Testis (tissue), 3 donors: ENCODE data around the gene TNK2. TPM values are rescaled to one million over a fixed set of nuclear protein-coding genes. Genes with fewer than 3 reads are reported as not detected.

Experiments used
- DNase-seq: peaks from one replicate; pipeline ENCODE4 v3.0.0-alpha.2; 2019
- H3K27ac ChIP-seq, 2 donors: fragments of 200-600 bp; sonication (generic); one replicate each; pipeline ENCODE4 v1.5.1; 2019
- H3K27me3 ChIP-seq: fragments of 200-600 bp; sonication (generic); one replicate; pipeline ENCODE4 v1.5.1; 2019
- H3K36me3 ChIP-seq: fragments of 200-600 bp; sonication (generic); one replicate; pipeline ENCODE4 v1.5.1; 2017; ENCODE audit warnings: low read depth; ENCODE audit errors: missing control alignments
- H3K4me1 ChIP-seq: fragments of 200-600 bp; sonication (generic); one replicate; pipeline ENCODE4 v1.5.1; 2019
- H3K4me3 ChIP-seq, 2 donors: fragments of 200-600 bp; sonication (generic); one replicate each; pipeline ENCODE4 v1.5.1; 2017 to 2019
- H3K9me3 ChIP-seq: fragments of 200-600 bp; sonication (generic); one replicate; pipeline ENCODE4 v1.5.1; 2017
- POLR2A ChIP-seq: fragments of 450-650 bp; IDR thresholded peaks from one replicate; pipeline ENCODE4 v1.6.1; 2017; ENCODE audit warnings: antibody characterized with exemption, mild to moderate bottlenecking, moderate library complexity
- WGBS, 2 donors: methylation state at CpG; one replicate each; pipeline ENCODE4 v1.1.5; 2018; 5-methylcytosine and 5-hydroxymethylcytosine counted together
- intact Hi-C: fragments of 100-400 bp; cut with DNase I; formaldehyde crosslinking; loops from one replicate; pipeline ENCODE4 v1.15.1; 2023; ENCODE audit warnings: low total_unique reads
- polyA plus RNA-seq: library from polyadenylated mRNA; stranded (reverse); fragments of 350-450 nt; fragmentation: Illumina TruSeq; extraction: RNeasy Lipid Tissue Mini Kit (QIAGEN cat#74804); gene quantifications from one replicate; pipeline ENCODE4 v1.2.3, GENCODE V29; 2014; ENCODE audit warnings: low read depth, low replicate concordance; ENCODE audit not compliant: insufficient read depth
- total RNA-seq, 2 donors: library from RNA; depleted of rRNA; stranded (reverse); fragments of >200 nt; gene quantifications; one replicate each; pipeline ENCODE4 v1.2.3, GENCODE V29; 2016
- TF ChIP-seq, protein P1 (sequence below), 3 experiments: fragments of 450-650 bp in 2 of 3; fragments of 200-600 bp in 1 of 3; sonication (generic) in 1 of 3; IDR thresholded peaks; one replicate each; pipeline ENCODE4 v1.5.1; 2016 to 2019; ENCODE audit warnings: antibody characterized with exemption in 3 of 3, mild to moderate bottlenecking in 2 of 3, moderate library complexity in 1 of 3

Gene TNK2
- total and polyA plus RNA-seq, 3 donors from 2014 or later, result 43.9 to 71.6 (median 71.4) TPM

- WGBS, 2 donors, result 92 to 93% methylated on average over 18 to 29 of the region's 29 CpGs
Observed at GRCh38 chr3:195834675-195835583, 73.4 kb downstream of the TNK2 start.

GRCh38 chr3:195829897-195830254 is 78.5 kb downstream of the TNK2 start:
- Histone ChIP-seq H3K27ac (no peak overlapping the region), H3K4me3 (no peak overlapping the region), H3K27me3 (no peaks in the 10 kb centered on the region), H3K36me3 (no peaks in the 10 kb centered on the region), H3K9me3 (no peaks in the 10 kb centered on the region), H3K4me1 (no peaks in the 10 kb centered on the region)
- TF ChIP-seq POLR2A, result no peak
- TF ChIP-seq, protein P1, sequence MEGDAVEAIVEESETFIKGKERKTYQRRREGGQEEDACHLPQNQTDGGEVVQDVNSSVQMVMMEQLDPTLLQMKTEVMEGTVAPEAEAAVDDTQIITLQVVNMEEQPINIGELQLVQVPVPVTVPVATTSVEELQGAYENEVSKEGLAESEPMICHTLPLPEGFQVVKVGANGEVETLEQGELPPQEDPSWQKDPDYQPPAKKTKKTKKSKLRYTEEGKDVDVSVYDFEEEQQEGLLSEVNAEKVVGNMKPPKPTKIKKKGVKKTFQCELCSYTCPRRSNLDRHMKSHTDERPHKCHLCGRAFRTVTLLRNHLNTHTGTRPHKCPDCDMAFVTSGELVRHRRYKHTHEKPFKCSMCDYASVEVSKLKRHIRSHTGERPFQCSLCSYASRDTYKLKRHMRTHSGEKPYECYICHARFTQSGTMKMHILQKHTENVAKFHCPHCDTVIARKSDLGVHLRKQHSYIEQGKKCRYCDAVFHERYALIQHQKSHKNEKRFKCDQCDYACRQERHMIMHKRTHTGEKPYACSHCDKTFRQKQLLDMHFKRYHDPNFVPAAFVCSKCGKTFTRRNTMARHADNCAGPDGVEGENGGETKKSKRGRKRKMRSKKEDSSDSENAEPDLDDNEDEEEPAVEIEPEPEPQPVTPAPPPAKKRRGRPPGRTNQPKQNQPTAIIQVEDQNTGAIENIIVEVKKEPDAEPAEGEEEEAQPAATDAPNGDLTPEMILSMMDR (IDR thresholded peaks at IDR 0.05), result no peak
- DNase-seq, result no peak
- 73 to 76% methylated on average over 12 to 16 of the region's 16 CpGs for WGBS, 2 donors
- intact Hi-C loops, result no loop called here

More at GRCh38 chr3:195834675-195835583, 73.4 kb downstream of the TNK2 start:
- DNase-seq, result no peak
- Histone ChIP-seq H3K4me1 (no peaks in the 10 kb centered on the region), H3K36me3 (no peaks in the 10 kb centered on the region), H3K4me3 (no peak overlapping the region), H3K27ac (no peak overlapping the region), H3K9me3 (no peaks in the 10 kb centered on the region), H3K27me3 (no peaks in the 10 kb centered on the region)
- TF ChIP-seq, protein P1 (IDR thresholded peaks at IDR 0.05), result no peak
- TF ChIP-seq POLR2A, result no peak
- intact Hi-C loops, result no loop called here

GRCh38 chr3:195828762-195829161 is 79.6 kb downstream of the TNK2 start:
- no peaks in the 10 kb centered on the region for H3K27me3 ChIP-seq
- H3K9me3 ChIP-seq, result no peaks in the 10 kb centered on the region
- TF ChIP-seq, protein P1 (IDR thresholded peaks at IDR 0.05), result no peak
- no peak for TF ChIP-seq POLR2A
- H3K4me1 ChIP-seq, result no peaks in the 10 kb centered on the region
- WGBS, 2 donors, result 92 to 93% methylated on average over 9 of the region's 9 CpGs
- no peak overlapping the region for H3K4me3 ChIP-seq
- intact Hi-C loops, result no loop called here
- DNase-seq, result no peak
- H3K36me3 ChIP-seq, result no peaks in the 10 kb centered on the region
- H3K27ac ChIP-seq, result no peak overlapping the region

- no peak overlapping the region for H3K27ac ChIP-seq
- 85 to 91% methylated on average over 47 of the region's 47 CpGs for WGBS, 2 donors
- no peak overlapping the region for H3K4me3 ChIP-seq
- no peaks in the 10 kb centered on the region for H3K9me3 ChIP-seq
- intact Hi-C loops, result no loop called here
- no peak for TF ChIP-seq POLR2A
- TF ChIP-seq, protein P1 (IDR thresholded peaks at IDR 0.05), result no peak
- H3K36me3 ChIP-seq, result no peaks in the 10 kb centered on the region
- H3K4me1 ChIP-seq, result no peaks in the 10 kb centered on the region
- no peak for DNase-seq
- H3K27me3 ChIP-seq, result no peaks in the 10 kb centered on the region
Observed at GRCh38 chr3:195825857-195826804, 82.2 kb downstream of the TNK2 start.
